ENCODE data around the gene DNAI1.

- TF ChIP-seq, protein P1, sequence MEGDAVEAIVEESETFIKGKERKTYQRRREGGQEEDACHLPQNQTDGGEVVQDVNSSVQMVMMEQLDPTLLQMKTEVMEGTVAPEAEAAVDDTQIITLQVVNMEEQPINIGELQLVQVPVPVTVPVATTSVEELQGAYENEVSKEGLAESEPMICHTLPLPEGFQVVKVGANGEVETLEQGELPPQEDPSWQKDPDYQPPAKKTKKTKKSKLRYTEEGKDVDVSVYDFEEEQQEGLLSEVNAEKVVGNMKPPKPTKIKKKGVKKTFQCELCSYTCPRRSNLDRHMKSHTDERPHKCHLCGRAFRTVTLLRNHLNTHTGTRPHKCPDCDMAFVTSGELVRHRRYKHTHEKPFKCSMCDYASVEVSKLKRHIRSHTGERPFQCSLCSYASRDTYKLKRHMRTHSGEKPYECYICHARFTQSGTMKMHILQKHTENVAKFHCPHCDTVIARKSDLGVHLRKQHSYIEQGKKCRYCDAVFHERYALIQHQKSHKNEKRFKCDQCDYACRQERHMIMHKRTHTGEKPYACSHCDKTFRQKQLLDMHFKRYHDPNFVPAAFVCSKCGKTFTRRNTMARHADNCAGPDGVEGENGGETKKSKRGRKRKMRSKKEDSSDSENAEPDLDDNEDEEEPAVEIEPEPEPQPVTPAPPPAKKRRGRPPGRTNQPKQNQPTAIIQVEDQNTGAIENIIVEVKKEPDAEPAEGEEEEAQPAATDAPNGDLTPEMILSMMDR (conservative IDR thresholded peaks at IDR 0.05), result no peak
- TF ChIP-seq ZFX (IDR thresholded peaks at IDR 0.05), result no peak
Observed at GRCh38 chr9:34556949-34557348, 98.3 kb downstream of the DNAI1 start.

All from C4-2B (cell line).